ACC112 (cell line): ENCODE results near the gene DMXL1.
"Not testable (repeated sequence)": the region's sequence is repeated elsewhere in the genome, so short reads cannot be mapped to it uniquely, and the experiment has no call there.

ENCODE experiments used
- H2AFZ ChIP-seq: fragments of 200-600 bp; sonication (generic); one replicate; pipeline ENCODE4 v1.6.0; 2017; ENCODE audit warnings: antibody characterized with exemption, low read length; ENCODE audit not compliant: unreplicated experiment
- H3K27ac ChIP-seq: fragments of 200-600 bp; sonication (generic); 2 replicates; pipeline ENCODE4 v1.5.1; 2014; ENCODE audit warnings: low read depth, mild to moderate bottlenecking, antibody characterized with exemption, low read length, moderate library complexity
- H3K27me3 ChIP-seq: fragments of 200-600 bp; sonication (generic); 2 replicates; pipeline ENCODE4 v1.6.1; 2014; ENCODE audit warnings: mild to moderate bottlenecking, antibody characterized with exemption, low read length, moderate library complexity, mixed read lengths; ENCODE audit not compliant: insufficient read depth
- H3K36me3 ChIP-seq: fragments of 200-600 bp; sonication (generic); 2 replicates; pipeline ENCODE4 v1.6.1; 2016; ENCODE audit warnings: mild to moderate bottlenecking, antibody characterized with exemption, low read length, moderate library complexity, mixed read lengths; ENCODE audit not compliant: insufficient read depth
- H3K4me1 ChIP-seq: fragments of 200-600 bp; sonication (generic); one replicate; pipeline ENCODE4 v1.6.1; 2016; ENCODE audit warnings: low read length, mixed read lengths; ENCODE audit not compliant: insufficient read depth, unreplicated experiment, control insufficient read depth
- H3K4me3 ChIP-seq: fragments of 200-600 bp; sonication (generic); 2 replicates; pipeline ENCODE4 v1.5.1; 2014; ENCODE audit warnings: mild to moderate bottlenecking, low read depth, low read length
- H3K79me2 ChIP-seq: fragments of 200-600 bp; sonication (generic); one replicate; pipeline ENCODE4 v1.6.0; 2016; ENCODE audit warnings: low read length; ENCODE audit not compliant: control insufficient read depth, unreplicated experiment, insufficient read depth

Gene DMXL1

GRCh38 chr5:119239826-119240225 lies 168.9 kb downstream of the DMXL1 start:
- H3K27me3 ChIP-seq, H2AFZ ChIP-seq, H3K4me1 ChIP-seq, H3K27ac ChIP-seq, H3K36me3 ChIP-seq, H3K4me3 ChIP-seq, H3K79me2 ChIP-seq: not testable (repeated sequence)

- no peaks in the 10 kb centered on the region for H3K27me3 ChIP-seq
These were observed 173.0 kb downstream of the DMXL1 start for GRCh38 chr5:119243888-119244287.

DNA sequence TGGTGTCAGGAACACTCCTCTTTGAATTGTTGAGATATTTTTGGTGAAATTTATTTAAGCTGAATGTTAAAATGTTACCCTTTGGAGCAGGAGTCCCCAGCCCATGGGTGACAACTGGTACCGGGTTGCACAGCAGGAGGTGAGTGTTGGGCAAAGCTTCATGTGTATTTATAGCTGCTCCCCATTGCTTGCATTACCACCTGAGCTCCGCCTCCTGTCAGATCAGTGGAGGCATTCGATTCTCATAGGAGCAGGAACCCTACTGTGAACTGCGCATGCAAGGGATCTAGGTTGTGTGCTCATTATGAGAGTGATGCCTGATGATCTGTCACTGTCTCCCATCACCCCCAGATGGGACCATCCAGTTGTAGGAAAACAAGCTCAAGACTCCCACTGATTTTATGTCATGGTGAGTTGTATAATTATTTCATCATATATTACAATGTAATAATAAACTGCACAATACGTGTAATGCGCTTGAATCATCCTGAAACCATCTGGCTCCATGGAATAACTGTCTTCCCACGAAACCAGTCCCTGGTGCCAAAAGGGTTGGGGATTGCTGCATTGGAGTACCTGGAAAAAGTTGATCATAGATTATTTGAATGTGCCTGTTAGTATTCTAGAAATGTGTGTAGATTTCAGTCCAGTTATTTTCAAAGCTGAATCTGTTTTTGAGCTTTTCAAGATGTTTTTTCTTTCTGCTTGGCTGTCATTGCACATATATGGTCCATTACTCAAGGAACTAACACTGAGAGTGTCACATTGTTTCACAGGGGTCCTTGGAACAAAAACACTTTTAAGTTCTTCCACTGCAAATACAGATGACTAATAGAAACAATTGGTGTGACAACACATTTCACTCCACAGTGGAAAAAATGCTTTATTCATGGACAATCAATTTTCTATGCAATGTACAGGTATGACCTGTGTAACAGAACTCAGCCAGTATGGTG lies 180.3 kb downstream of the DMXL1 start:
- no peak overlapping the region for H3K27ac ChIP-seq
- H3K4me3 ChIP-seq, result no peak overlapping the region
- no peaks in the 10 kb centered on the region for H3K27me3 ChIP-seq
- H3K79me2 ChIP-seq, result no peaks in the 10 kb centered on the region
- H3K36me3 ChIP-seq, result 0 out of 2 replicates have a peak, but pooled peaks cover 4% of the 10 kb centered on the region
- no peak overlapping the region for H2AFZ ChIP-seq
- no peaks in the 10 kb centered on the region for H3K4me1 ChIP-seq

More at GRCh38 chr5:119243888-119244287, 173.0 kb downstream of the DMXL1 start:
- Histone ChIP-seq H3K27ac (no peak overlapping the region), H3K36me3 (no peaks in the 10 kb centered on the region), H3K4me3 (no peak overlapping the region), H3K4me1 (no peaks in the 10 kb centered on the region), H3K79me2 (no peaks in the 10 kb centered on the region), H2AFZ (no peak overlapping the region)

DNA sequence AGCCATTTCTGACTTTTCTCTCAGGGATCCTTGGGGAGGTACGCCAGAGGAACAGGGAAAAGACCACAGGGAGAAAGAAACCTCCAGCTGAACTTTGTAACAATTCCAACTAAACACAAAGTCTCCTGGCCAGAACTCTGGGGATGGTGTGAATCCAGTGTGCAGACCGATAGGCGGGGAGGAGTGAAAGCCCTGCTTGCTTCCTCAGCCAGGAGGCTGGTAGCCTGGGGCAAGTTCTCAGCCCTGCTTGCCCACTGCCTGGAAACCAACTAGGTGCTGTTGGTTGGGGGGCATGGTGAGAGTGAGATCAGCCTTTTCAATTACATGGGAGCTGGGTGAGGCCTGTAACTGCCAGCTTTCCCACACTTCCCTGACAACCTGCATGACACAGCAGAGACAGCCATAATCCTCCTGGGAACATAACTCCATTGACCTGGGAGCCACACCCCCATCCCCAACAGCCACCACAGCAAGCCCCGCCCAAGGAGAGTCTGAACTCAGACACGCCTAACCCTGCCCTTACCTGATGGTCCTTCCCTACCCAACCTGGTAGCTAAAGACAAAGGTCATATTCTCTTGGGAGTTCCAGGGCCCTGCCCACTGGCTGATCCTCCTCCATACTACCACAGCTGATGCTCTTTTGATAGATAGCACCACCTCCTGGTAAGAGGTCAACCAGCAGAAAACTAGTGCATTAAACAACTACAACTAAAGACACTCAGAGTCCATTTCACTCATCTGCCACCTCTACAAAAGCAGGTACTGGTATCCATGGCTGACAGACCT lies 184.9 kb downstream of the DMXL1 start:
- no peaks in the 10 kb centered on the region for H3K4me1 ChIP-seq
- no peaks in the 10 kb centered on the region for H3K27me3 ChIP-seq
- no peak overlapping the region for H3K4me3 ChIP-seq
- H2AFZ ChIP-seq, result no peak overlapping the region
- 0 out of 2 replicates have a peak, but pooled peaks cover 4% of the 10 kb centered on the region for H3K36me3 ChIP-seq
- no peaks in the 10 kb centered on the region for H3K79me2 ChIP-seq
- H3K27ac ChIP-seq, result no peak overlapping the region

DNA sequence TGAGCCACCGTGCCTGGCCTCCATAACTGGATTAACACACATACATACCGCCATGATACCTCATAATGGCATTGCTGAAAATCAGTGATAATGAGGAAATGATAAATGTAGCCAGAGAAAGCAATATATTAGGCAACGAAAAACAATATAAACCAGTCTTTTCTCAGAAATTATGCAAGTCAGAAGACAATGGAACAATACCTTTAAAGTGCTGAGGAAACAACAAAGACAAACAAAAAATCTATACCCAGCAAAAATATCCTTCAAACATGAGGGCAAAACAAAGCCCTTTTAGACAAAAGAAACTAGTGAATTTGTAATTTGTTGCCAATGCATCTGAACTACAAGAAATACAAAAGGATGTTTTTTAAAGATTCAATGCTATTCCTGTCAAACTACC lies 186.7 kb downstream of the DMXL1 start:
- Histone ChIP-seq H2AFZ (no peak overlapping the region), H3K79me2 (no peaks in the 10 kb centered on the region), H3K36me3 (no peaks in the 10 kb centered on the region), H3K27ac (no peak overlapping the region), H3K27me3 (no peaks in the 10 kb centered on the region), H3K4me1 (no peaks in the 10 kb centered on the region), H3K4me3 (no peak overlapping the region)

- no peaks in the 10 kb centered on the region for H3K36me3 ChIP-seq
- no peak overlapping the region for H3K27ac ChIP-seq
- no peak overlapping the region for H2AFZ ChIP-seq
- H3K4me1 ChIP-seq, result no peaks in the 10 kb centered on the region
- H3K4me3 ChIP-seq, result no peak overlapping the region
- no peaks in the 10 kb centered on the region for H3K27me3 ChIP-seq
- H3K79me2 ChIP-seq, result no peaks in the 10 kb centered on the region
These were observed 192.8 kb downstream of the DMXL1 start for GRCh38 chr5:119263639-119264038.

- no peaks in the 10 kb centered on the region for H3K27me3 ChIP-seq
- no peaks in the 10 kb centered on the region for H3K79me2 ChIP-seq
- H3K4me1 ChIP-seq, result peaks cover under 1% of the 10 kb centered on the region
- no peak overlapping the region for H3K4me3 ChIP-seq
- H3K27ac ChIP-seq, result no peak overlapping the region
- no peaks in the 10 kb centered on the region for H3K36me3 ChIP-seq
- H2AFZ ChIP-seq, result no peak overlapping the region
These were observed 193.3 kb downstream of the DMXL1 start for GRCh38 chr5:119264186-119264585.

DNA sequence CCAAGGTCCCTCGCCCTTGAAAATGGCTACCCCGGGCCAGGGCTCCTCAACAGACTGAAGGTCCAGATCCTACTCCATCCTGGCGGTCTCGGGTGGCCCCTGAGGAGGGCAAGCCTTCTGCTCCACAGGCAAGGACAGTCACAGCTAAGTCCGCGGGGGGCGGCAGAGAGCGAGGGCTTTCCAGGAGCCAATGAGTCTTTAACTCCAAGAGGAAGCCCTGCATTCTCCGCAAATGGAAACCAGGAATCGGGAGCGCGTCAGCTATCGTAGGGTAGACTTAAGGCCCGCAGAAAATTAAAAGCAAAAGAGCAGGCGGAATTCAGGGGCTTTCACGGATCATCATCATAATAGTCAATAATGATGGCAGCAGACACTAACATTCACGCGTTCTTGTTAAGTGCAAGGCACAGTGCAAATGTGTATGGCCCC lies 197.1 kb downstream of the DMXL1 start:
- Histone ChIP-seq H3K4me3 (peak overlapping the region; percentile 97), H3K36me3 (no peaks in the 10 kb centered on the region), H3K27me3 (no peaks in the 10 kb centered on the region), H3K27ac (peak overlapping the region; percentile 66), H2AFZ (peak overlapping the region; percentile 94), H3K79me2 (peaks cover 3% of the 10 kb centered on the region), H3K4me1 (peaks cover 5% of the 10 kb centered on the region)

GRCh38 chr5:119268387-119269060 lies 197.6 kb downstream of the DMXL1 start:
- no peaks in the 10 kb centered on the region for H3K36me3 ChIP-seq
- peaks cover 5% of the 10 kb centered on the region for H3K4me1 ChIP-seq
- H3K4me3 ChIP-seq, result peak overlapping the region; percentile 97
- H2AFZ ChIP-seq, result peak overlapping the region; percentile 94
- H3K27ac ChIP-seq, result peak overlapping the region; percentile 66
- no peaks in the 10 kb centered on the region for H3K27me3 ChIP-seq
- peaks cover 3% of the 10 kb centered on the region for H3K79me2 ChIP-seq
